Coronary artery (tissue), 2 donors: ENCODE data around the gene TNS1.

ENCODE experiments used
- DNase-seq: peaks from one replicate; pipeline ENCODE4 v3.0.0-alpha.2; 2017; ENCODE audit warnings: low spot score
- H3K27ac ChIP-seq, 2 donors: fragments of 200-600 bp; sonication (generic); one replicate each; pipeline ENCODE4 v1.5.1; 2016 to 2019
- H3K4me3 ChIP-seq: fragments of 200-600 bp; sonication (generic); 2 replicates; pipeline ENCODE4 v1.5.1; 2016; ENCODE audit warnings: mild to moderate bottlenecking, moderate library complexity
- TF ChIP-seq, protein P1 (sequence below): fragments of 200-600 bp; sonication (generic); IDR thresholded peaks from one replicate; pipeline ENCODE4 v1.5.1; 2019; ENCODE audit warnings: antibody characterized with exemption

The TNS1 gene

DNA sequence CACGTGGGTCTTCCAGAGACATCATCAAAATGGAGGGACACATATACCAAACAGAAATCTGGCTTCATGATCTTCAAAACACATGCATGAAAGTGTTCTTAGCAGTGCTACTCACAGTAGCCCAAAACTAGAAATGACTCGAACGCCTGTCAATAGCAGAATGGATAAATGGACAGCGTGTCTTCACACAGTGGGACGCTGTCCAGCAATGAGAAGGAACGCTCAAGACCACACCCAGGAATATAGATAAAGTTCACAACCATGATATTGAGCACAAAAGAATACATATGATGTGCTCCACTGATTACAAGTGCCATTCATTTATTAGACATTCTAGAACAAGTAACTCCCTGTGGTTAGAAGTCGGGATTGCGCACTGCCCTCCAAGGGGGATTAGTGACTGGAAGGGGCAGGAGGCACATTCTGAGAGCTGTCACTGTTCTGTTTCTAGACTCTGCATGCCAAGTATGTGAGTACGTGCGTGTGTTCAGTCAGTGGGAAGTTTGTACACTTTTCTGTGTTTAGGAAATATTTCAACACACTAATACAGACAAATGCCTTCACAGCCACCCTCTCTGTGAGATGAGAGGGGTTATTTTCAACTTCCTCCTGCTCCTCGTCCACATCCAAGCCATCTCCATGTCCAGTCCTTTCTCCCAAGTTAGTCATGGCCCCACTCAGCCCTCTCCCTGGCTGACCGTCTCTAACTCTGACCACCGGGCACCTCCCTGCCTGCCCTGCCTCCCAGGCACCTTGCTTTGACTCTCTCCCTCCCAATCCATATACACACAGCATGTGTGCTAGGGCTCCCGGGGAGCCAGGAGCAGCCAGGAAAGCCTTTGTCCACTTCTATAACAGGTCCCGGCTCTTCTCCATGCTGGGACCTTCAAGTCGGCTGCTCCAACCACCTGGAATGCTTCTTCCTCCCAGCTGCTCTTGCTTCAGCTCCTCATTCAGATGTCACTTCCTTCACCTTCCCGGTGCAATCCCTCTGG, 26.9 kb upstream of the TNS1 start:
- Histone ChIP-seq H3K4me3 (no peak overlapping the region), H3K27ac (peak overlapping the region in 1 of 2 donors; percentile 26)
- DNase-seq = peak; percentile 45
- TF ChIP-seq, protein P1, sequence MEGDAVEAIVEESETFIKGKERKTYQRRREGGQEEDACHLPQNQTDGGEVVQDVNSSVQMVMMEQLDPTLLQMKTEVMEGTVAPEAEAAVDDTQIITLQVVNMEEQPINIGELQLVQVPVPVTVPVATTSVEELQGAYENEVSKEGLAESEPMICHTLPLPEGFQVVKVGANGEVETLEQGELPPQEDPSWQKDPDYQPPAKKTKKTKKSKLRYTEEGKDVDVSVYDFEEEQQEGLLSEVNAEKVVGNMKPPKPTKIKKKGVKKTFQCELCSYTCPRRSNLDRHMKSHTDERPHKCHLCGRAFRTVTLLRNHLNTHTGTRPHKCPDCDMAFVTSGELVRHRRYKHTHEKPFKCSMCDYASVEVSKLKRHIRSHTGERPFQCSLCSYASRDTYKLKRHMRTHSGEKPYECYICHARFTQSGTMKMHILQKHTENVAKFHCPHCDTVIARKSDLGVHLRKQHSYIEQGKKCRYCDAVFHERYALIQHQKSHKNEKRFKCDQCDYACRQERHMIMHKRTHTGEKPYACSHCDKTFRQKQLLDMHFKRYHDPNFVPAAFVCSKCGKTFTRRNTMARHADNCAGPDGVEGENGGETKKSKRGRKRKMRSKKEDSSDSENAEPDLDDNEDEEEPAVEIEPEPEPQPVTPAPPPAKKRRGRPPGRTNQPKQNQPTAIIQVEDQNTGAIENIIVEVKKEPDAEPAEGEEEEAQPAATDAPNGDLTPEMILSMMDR = no peak

DNA sequence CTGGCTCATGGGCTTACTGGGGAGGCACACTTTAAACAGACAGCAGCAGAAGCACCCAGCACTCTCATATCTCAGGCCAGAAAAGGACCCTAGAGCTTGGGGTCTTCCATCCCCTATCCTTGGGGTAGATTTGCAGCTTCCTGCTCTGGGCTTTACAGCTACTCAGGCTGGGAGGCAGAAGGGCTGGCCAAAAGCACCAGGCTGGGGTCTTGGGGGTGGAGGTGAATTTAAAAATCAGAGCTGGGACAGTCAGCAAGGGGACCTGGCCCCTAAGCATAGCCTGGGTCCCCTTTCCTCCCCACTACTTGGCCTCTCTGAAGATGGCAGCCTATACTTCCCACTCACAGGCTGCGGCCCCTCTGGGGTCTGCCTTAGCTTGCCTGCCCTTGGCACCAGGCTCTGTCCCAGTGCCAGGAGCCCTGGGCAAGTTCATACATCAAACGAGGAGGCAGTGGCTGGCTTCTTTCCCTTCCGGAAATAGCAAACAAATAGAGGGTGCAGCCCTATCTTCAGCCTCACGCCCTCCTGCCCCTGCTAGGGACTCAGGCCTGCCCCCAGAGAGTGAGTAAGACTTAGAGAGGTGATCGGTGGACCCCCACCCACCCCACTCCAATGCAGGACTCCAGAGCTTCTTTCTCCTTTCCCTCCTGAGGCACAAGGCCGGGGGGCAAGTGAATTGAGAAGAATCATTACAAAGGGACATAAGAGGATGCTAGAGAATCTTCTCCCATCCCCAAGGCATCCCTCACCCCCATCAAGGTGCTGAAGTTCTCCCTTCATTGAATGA, 26.0 kb upstream of the TNS1 start:
- H3K4me3 ChIP-seq = no peak overlapping the region
- TF ChIP-seq, protein P1 = no peak
- H3K27ac ChIP-seq = no peak overlapping the region
- DNase-seq = peak; percentile 67

DNA sequence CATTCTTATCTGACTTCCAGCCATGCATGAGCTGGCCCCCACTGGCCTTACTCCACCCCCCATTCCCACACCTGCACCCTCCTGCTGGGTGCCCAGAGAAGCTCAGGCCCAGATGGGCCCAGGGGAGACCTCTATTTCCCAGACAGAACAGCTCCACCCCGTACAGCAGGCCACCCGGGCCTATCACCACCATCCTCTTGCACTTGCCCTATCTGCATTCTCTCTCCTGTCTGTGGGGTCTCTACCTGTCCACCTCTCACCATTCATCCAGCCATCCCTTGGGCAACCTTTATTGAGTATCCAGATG, 25.3 kb upstream of the TNS1 start:
- TF ChIP-seq, protein P1 = no peak
- peak; percentile 56 for DNase-seq
- no peak overlapping the region for H3K27ac ChIP-seq
- H3K4me3 ChIP-seq = no peak overlapping the region

DNA sequence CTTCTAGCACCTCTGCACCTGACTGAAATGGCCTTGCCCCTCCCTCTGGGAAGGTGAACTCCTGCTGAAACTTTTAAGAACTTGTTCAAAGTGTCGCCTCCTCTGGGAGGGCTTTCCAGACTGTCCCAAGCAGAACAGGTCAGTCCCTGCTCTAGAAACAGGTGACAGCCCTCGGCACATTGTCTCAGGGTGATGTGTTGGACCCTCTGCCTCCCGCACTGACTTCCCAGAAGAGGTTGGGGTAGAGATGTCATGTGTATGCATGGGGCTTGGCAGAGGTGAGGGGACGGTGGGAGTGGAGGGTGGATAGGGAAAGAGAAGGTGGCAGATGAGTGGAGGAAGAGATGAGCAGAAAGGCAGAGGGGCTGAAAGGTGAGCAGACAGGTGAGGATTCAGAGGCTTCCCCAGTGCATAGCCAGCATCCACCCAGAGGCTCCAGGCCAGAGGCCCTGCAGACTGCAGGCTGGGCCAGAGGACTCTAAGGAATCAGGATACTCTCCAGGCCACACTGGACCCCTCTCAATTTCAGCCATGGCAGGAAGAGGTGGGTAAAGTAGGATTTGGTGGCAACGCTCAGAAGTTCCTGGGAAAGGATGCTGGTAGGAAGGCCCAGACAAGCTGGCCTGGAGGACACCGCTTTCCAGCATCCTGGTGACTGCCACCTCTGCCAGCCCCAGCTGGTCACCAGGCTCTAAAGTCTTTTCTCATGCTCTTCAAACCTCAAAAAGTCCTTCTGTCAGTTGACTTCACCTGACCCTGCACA, 24.8 kb upstream of the TNS1 start:
- DNase-seq = peak; percentile 68
- TF ChIP-seq, protein P1 = no peak
- no peak overlapping the region for H3K4me3 ChIP-seq
- H3K27ac ChIP-seq = no peak overlapping the region

DNA sequence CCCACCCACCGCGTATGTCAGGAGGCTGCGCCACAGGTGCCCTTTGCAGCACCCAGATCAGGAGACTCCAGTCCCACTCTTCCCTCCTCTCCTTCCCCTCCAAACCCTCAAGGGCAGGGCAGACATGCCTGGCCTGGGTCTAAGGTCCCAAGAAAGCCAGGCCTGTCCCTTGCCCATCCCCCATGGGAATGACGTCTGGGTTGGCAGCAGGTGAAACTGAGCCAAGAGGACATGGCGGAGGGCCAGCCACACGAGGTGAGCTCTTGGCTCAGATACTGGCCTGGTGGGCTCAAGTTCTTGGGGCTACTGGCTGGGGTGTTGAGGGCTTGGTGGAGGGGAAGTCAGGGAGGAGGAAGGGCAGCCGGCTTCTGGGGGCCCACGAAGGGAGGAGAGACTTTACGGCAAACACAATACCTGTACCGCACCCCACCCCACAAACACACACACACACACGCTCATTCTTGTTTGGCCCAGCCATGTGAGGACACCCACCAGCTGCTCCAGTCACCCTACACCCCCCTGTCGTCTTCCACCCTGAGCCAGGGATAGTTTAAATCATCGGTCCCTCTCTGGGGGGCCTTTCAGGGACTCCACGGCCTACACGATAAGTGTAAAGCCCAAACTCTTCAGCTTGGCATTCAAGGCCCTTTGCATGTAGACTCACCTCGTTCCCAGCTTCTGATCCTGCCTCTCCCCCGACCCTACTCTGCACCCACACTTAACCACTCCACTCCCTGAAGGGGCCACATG, 24.1 kb upstream of the TNS1 start:
- Histone ChIP-seq H3K4me3 (no peak overlapping the region), H3K27ac (no peak overlapping the region)
- peak; percentile 69 for DNase-seq
- TF ChIP-seq, protein P1 = no peak

DNA sequence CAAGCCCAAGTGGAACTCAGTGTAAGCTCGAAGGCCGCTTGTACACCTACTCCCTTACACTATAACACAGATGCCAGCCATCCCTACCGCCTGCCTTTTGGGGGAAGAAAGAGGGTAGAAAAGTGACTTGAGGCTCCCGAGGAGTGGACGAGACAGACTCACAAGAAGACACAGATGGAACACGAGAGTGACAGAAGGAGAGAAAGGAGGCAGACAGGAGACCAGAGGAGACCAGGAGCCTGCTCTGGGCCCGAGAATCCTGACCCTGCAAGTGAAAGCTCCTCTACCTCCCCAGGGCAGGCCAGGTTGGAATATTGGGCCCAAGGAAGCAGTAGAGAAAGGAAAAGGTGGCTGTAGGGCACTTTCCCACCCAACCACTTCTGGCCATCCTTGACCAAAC, 23.4 kb upstream of the TNS1 start:
- H3K4me3 ChIP-seq = no peak overlapping the region
- DNase-seq = peak; percentile 47
- H3K27ac ChIP-seq = no peak overlapping the region
- TF ChIP-seq, protein P1 = no peak
